HEK293T (cell line): ENCODE data around the gene KLF15.
A peak's percentile ranks its signal among the peaks of the same experiment; 100 is the strongest.

ENCODE experiments used
- CTCF ChIA-PET: fragments of 350-600 bp; formaldehyde crosslinking; extraction: SDS; loops from one replicate; lab custom pipeline; 2021; ENCODE audit warnings: antibody characterized with exemption, inconsistent platforms; lab: Yijun Ruan, JAX
- POLR2A ChIA-PET: fragments of 350-600 bp; formaldehyde crosslinking; extraction: SDS; loops from one replicate; lab custom pipeline; 2020; ENCODE audit warnings: antibody characterized with exemption, inconsistent platforms; lab: Yijun Ruan, JAX
- DNase-seq: peaks from one replicate; pipeline ENCODE4 v3.0.0; 2012; ENCODE audit warnings: mixed read lengths; ENCODE audit errors: extremely low spot score
- ARNT ChIP-seq: fragments of 450-650 bp; IDR thresholded peaks from 2 replicates; pipeline ENCODE4 v1.6.1; 2017; ENCODE audit warnings: mild to moderate bottlenecking
- BHLHE40 ChIP-seq: fragments of 450-650 bp; IDR thresholded peaks from 2 replicates; pipeline ENCODE4 v1.6.1; 2016; ENCODE audit warnings: mild to moderate bottlenecking, moderate library complexity, borderline replicate concordance
- CTBP1 ChIP-seq: fragments of 450-650 bp; IDR thresholded peaks from 2 replicates; pipeline ENCODE4 v1.6.1; 2016; ENCODE audit warnings: borderline replicate concordance
- ELF4 ChIP-seq: fragments of 450-650 bp; IDR thresholded peaks from 2 replicates; pipeline ENCODE4 v1.6.1; 2017; ENCODE audit warnings: antibody characterized with exemption
- FOXA1 ChIP-seq: fragments of 450-650 bp; IDR thresholded peaks from 2 replicates; pipeline ENCODE4 v1.6.1; 2016; ENCODE audit warnings: mild to moderate bottlenecking
- FOXK2 ChIP-seq: fragments of 450-650 bp; IDR thresholded peaks from 2 replicates; pipeline ENCODE4 v1.6.1; 2016; ENCODE audit warnings: mild to moderate bottlenecking
- FOXM1 ChIP-seq: fragments of 450-650 bp; IDR thresholded peaks from 2 replicates; pipeline ENCODE4 v1.6.1; 2017; ENCODE audit warnings: mild to moderate bottlenecking, borderline replicate concordance
- HDGF ChIP-seq: fragments of 450-650 bp; IDR thresholded peaks from 2 replicates; pipeline ENCODE4 v1.6.1; 2017; ENCODE audit warnings: antibody characterized with exemption, borderline replicate concordance
- L3MBTL2 ChIP-seq: fragments of 450-650 bp; conservative IDR thresholded peaks from 2 replicates; pipeline ENCODE4 v1.6.1; 2016; ENCODE audit warnings: mild to moderate bottlenecking
- LEF1 ChIP-seq: fragments of 450-650 bp; IDR thresholded peaks from 2 replicates; pipeline ENCODE4 v1.6.1; 2017; ENCODE audit warnings: mild to moderate bottlenecking, borderline replicate concordance
- NFRKB ChIP-seq: fragments of 450-650 bp; IDR thresholded peaks from 2 replicates; pipeline ENCODE4 v1.6.1; 2016; ENCODE audit warnings: mild to moderate bottlenecking, moderate library complexity
- SP1 ChIP-seq: fragments of 450-650 bp; IDR thresholded peaks from 2 replicates; pipeline ENCODE4 v1.6.1; 2017
- TARDBP ChIP-seq: fragments of 450-650 bp; IDR thresholded peaks from 2 replicates; pipeline ENCODE4 v1.6.1; 2016
- ZNF384 ChIP-seq: fragments of 450-650 bp; IDR thresholded peaks from 2 replicates; pipeline ENCODE4 v1.6.1; 2016
- TF ChIP-seq, protein P1 (sequence below): fragments of 450-650 bp; IDR thresholded peaks from 2 replicates; pipeline ENCODE4 v1.6.1; 2016

The KLF15 gene

DNA sequence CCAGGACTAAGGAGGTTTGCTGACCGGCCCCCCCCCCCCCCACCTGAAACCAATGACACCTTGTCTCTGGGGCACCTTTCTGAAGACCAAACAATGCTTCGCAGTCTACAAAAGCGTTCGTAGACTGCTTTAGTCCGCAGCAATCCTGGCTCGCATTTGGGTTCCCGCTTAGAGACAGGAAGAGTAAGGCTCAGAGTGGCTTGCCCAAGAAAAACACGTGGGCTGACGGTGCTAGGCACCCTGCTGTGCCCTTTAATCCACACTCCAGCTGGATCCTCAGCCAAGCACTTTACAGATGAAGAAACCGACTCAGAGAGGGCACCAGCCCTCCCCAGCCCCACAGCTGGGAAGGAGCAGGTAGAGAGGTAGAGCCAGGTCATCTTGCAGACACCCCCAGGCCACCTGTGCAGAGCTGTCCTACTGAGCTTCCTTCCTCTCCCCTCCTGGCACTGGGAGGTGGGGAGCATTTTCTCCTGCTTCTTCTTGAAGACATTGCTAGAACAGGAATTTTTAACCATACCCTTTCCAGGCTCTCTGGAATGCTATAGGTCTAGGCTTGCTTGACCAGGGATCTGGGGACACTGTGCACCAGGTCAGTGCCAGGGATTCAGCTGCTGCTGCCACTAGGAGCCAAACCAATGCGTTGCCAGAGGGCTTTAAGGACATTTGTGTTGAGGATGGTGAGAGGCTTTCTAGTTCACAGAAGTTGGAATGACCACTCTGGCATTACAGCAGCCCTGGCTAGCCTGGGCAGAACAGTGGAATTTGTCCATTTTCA lies 1.0 kb upstream of the KLF15 start:
- ChIA-PET CTCF (no interaction called here), POLR2A (no interaction called here)
- peak; percentile 53; the same call in 1 of the 2 replicates for TF ChIP-seq L3MBTL2
- TF ChIP-seq NFRKB = no peak
- DNase-seq = peak; percentile 36

DNA sequence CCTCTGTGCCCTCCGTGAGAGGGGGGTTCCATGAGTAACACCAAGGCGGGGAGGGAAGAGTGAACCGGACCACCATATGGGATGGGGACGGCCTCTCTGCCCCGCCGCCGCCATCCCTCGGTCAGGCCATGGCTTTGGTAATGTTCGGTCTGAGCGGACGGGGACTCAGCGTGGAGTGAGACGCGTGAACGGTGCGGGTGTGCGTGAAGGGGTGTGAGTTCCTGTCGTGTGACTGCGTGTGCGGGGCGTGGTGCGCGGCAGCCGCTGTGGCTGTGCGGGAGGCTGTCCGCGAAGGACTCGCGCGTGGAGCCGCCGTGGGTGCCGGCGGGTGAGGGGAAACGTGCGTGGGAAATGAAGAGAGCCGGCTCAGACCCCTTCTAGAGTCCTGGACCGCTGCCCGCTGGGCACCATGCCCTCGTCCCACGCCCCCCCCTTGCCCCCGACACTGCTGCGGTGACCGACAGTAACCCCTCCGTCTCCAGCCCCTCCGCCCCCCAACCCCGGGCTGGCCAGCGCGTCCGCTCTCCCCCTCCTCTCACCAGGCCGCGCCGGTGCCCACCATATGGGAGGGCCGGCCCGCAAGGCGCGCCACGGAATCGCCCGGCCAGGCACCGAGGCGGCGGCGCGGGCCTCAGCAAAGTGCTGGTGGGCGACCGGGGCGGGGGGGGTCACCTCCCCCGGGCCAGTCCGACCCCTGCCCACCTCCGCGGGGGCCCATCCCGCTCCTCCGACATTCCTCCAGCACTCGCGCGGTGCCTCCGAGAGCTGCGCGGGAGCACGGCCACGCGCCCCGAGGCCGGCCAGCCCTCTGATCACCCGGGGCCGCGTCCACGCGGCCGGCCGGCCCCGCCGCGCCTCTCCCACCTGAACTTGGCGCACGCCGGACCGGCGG lies 589 bp downstream of the KLF15 start:
- DNase-seq = peak; percentile 44
- POLR2A ChIA-PET = no interaction called here
- no peak for TF ChIP-seq LEF1
- peak; percentile 85 for TF ChIP-seq TARDBP
- CTCF ChIA-PET = no interaction called here

DNA sequence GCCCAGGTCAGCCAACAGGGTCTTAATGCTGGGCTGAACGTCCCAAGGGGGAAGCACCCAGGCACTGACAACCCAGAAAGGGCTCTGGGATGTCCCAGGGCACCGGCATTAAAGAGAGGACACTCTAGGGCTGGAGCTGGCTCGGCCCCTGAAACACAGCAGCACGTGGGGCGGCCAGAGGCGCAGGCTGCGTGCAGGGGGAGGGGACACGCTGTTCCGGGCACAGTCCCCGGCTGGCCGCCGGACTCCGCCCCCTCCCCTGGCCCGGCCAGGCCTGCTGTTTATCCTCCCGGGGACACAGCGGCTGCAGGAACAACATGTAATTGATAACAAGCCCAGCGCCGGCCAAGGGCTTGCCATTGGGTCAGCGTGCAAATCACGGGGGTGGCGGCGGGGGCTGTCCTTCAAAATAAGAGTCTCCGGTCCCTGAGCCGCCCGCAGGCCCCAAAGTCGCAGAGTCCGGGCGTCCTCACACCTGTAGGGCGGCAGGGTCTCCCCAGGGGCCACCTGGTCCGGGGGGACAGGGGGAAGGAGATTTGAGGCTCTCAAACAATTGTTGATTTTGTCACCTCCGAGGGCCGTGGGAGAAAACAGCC lies 1.3 kb downstream of the KLF15 start:
- ChIA-PET POLR2A (no interaction called here), CTCF (no interaction called here)
- TF ChIP-seq BHLHE40 (no peak), L3MBTL2 (peak; percentile 70), CTBP1 (0 out of 2 replicates have a peak, but pooled peaks have one; percentile 21), FOXM1 (peak; percentile 48; the same call in 1 of the 2 replicates), ARNT (no peak)
- TF ChIP-seq, protein P1, sequence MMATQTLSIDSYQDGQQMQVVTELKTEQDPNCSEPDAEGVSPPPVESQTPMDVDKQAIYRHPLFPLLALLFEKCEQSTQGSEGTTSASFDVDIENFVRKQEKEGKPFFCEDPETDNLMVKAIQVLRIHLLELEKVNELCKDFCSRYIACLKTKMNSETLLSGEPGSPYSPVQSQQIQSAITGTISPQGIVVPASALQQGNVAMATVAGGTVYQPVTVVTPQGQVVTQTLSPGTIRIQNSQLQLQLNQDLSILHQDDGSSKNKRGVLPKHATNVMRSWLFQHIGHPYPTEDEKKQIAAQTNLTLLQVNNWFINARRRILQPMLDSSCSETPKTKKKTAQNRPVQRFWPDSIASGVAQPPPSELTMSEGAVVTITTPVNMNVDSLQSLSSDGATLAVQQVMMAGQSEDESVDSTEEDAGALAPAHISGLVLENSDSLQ = no peak
- DNase-seq = peak; percentile 80

DNA sequence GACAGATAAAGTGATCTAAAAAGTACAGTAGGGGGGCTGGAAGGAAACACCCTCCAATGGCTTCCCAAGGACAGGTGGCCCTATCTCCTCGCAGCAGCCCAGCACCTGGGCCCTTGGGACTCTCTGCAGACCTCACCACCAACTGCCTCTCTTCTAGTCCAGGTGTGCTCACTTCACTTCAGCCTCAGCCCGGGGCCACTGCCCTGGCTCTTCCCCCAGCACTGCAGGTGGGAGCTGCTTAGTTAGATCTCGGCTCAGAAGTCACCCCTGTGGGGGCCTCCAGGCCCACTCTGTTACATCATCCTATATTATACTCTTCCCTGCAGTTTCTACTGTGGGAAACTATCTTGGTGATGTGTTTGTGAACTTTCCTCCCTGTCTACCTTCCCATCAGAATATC lies 2.0 kb downstream of the KLF15 start:
- no peak for DNase-seq
- TF ChIP-seq HDGF = no peak
- ChIA-PET POLR2A (no interaction called here), CTCF (no interaction called here)

DNA sequence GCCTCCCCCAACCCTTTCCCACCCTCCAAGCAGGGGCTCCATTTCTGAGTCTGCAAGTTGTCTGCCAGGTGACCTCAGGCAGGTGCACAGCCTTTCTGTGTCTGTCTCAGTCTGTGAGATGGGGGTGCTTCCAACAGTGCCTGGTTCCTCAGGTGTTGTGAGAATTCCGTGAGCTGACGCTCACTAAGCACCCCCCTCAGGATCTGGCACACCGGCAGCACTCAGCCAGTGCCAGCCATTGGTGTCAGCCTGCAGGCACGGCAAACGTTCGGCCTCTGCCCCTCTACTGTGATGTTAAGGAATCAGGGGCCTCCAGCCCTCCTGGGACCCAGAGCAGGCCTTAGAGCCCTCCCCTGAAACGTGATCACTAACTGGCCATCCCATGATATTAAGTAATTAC lies 2.4 kb downstream of the KLF15 start:
- TF ChIP-seq ELF4 (no peak), FOXM1 (no peak), NFRKB (no peak), HDGF (no peak), BHLHE40 (no peak), CTBP1 (no peak), FOXK2 (no peak), LEF1 (no peak), L3MBTL2 (no peak), FOXA1 (no peak), TARDBP (no peak), ZNF384 (no peak)
- TF ChIP-seq, protein P1 = no peak
- CTCF ChIA-PET = no interaction called here
- POLR2A ChIA-PET = no interaction called here
- no peak for DNase-seq

DNA sequence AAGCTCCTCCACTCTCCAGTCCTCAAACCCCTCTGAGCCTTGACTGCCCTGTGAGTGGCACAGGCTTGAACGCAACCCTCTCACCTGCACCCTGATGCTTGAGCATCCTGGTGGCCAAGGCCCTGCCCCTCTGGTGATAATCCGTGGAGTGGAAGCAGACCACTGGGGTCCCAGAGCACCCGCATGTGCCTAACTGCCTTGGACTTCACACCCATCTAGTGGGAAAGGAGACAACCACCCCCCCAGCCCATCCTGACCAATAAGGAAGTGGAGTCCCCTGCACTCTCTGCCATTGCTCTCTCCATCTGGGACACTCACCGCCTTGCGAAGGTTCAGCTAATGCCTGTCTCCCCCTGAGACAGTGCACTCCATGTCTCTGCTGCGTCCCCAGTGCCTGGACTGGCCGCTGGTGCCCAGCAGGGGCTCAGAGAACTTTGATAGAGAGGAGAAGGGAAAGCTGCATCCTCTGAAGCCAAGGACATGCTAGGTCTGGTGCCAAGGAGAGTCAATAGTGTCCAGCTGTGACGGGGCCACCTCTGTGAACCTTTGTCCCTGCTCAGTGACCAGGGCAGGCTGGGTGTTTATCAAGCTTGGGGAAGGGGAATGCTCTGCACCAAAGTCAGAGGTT lies 3.4 kb downstream of the KLF15 start:
- ChIA-PET POLR2A (no interaction called here), CTCF (no interaction called here)
- no peak for DNase-seq
- TF ChIP-seq ELF4 = no peak
- TF ChIP-seq FOXM1 = no peak
- no peak for TF ChIP-seq SP1

DNA sequence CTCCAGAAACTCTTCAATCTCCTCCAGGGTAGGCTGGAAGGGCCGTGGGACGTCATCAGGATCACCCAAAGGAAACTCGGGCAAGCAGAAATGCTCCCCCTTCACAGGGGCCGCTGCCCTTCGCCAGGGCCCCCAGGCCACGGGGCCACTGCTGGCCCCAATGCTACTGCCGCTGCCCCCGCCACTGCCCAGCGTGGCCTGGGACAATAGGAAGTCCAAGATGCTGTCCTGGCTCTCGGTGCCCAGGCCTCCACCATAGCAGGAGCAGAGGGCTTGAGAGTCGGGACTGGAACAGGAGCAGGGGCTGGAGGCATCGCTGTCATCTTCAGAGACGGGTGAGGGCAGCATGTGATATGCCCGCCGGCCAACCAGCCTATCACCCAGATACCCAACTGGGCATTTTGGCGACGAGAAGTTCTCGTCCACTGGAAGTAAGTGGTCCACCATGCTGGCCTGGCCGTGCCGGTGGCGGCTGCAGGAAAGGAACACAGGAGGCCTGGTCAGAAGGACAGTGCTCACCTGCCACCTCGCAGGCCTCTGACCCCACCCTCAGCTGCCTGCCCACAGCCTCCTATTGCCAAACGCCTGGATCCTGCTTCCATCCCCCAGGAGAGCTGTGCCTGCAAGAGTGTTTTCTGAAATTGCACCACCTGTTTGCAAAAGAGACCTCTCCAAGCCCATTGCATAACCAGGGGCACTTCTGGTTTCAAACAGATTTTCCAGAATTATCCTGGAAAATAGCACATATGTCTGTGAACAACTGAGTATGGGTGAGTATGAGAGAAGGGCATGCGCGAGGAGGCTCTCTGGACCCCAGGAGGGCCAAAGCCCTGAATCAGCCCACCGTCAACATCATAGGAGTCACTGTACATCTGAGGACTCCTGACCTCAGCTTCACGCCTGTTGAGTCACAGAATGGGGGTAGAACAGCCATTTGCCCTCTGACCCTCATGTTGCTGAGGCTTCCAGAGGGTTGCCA lies 4.4 kb downstream of the KLF15 start:
- CTCF ChIA-PET = no interaction called here
- TF ChIP-seq BHLHE40 = no peak
- TF ChIP-seq LEF1 = no peak
- no peak for TF ChIP-seq L3MBTL2
- no peak for TF ChIP-seq SP1
- no peak for TF ChIP-seq NFRKB
- TF ChIP-seq, protein P1 = no peak
- TF ChIP-seq TARDBP = no peak
- TF ChIP-seq HDGF = no peak
- DNase-seq = no peak
- POLR2A ChIA-PET = no interaction called here
